Measurements from ENCODE around the gene CDYL.

- TF ChIP-seq POLR2A (IDR thresholded peaks at IDR 0.05; ENCODE audit: low read depth, low read length): no peak
- no peak for TF ChIP-seq TAF1 (IDR thresholded peaks at IDR 0.05; ENCODE audit: borderline replicate concordance, low read depth, low read length)
Measured at GRCh38 chr6:4736371-4736873, 39.8 kb upstream of the CDYL start.
